Hepatic stellate cell (primary cell): Measurements from ENCODE around the gene EFS.

Source experiments
- DNase-seq: peaks from one replicate; pipeline ENCODE4 v3.0.0; 2011; ENCODE audit warnings: low spot score

Gene EFS

DNA sequence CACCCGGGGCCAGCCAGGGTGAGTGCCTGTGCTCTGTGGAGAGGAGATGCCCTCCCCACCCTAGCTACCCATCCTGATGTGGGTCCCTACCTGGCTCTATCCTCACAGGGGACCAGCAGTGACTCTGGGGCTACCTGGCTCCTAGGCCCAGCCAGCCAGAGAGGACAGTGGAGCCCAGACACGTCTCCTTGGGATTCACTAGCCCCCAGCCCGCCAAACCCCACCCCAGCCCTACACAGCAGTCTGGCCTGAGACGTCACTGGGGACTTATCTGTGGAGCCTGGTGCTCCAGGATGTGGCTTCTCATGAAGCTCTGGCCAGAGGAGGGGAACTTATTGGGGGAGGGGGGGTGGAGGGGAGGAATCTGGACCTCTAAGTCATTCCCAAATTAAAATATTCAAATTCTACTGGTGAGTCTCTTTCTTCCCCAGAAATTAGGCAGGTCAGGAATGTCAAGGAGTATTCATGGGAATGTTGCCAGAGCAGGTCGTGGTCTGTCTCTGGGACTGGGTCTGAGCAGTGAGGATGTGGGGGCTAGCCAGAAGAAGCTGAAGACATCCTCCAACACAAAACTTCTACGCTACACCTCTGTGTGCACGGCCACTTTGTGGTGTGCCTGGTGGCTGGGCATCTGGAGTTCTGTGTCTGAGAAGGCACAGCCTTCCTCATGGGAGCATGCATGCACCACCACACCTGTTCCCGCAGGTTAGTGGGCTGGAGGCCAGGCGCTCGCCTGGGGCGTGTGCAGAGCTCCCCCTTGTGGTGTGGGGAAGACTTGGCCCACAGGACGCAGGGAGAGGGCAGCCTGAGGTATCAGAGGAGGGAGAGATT lies 14.6 kb upstream of the EFS start:
- DNase-seq, result peak; percentile 67

DNA sequence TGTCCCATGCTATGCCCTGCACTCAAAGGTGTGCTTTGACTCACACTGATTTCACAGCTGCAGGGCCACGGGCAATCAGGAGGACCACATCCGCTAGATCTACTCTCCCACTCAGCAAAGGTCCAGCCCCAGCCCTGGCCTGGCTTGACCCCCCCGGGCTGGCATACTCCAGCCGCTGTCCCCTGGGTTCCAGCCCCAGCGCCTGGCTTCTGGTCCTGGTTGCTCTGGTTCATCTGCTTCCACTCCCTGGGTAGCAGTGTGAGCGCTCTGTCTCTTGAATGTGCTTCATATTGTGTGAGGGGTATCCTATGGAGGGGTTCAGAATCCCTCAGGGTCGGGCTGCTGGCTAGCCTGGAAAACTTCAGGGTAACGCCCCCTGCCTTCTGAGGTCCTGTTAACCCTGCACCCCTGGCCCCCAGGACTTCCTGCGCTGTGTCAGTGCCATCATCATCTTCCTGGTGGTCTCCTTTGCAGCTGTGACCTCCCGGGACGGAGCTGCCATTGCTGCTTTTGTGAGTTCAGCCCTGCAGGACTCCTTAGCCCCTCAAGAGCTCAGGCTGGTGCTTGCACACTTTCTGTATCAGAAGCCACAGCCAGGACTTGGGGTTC lies 13.7 kb upstream of the EFS start:
- DNase-seq, result no peak

DNA sequence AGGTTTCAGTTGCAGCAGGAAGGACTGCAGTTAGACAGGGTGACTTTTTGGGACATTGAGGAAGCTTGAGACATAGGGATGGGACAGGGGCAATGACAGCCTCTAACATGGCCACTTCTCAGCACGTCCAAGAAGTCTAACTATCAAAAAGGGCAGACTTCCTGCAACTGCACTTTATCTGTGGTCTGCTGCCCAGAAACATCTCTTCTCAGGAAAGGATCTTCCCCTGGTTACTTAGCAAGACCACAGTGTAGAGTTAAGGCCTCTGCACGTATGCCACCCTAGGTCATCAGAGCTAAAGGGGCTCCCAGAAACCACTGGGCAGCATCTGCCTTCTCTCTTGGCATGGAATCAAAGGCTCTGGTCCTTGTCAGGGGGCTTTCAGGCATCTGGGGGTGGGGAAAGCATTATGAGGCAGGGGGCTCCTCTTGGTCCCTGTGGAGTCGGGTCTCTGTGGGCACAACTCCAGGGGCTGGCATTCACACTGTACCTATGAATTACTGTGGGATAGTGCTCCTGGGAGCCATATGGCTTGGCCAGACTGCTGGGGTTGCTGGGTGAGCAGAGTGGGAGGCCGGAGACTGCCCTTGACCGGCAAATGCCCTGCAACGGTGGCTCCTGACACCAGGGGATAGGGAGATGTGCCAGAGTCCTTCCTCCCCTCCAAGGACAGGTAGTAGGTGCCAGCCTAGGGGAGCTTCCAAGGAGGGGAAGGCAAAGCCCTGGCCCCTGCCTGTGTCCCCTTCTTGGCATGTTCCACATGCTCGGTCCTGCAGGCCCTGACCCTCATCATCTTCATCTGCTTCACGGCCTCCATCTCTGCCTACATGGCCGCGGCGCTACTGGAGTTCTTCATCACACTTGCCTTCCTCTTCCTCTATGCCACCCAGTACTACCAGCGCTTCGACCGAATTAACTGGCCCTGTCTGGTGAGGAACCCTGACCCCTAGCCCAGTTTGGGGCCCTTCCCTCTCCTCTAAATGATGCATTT lies 12.9 kb upstream of the EFS start:
- no peak for DNase-seq

DNA sequence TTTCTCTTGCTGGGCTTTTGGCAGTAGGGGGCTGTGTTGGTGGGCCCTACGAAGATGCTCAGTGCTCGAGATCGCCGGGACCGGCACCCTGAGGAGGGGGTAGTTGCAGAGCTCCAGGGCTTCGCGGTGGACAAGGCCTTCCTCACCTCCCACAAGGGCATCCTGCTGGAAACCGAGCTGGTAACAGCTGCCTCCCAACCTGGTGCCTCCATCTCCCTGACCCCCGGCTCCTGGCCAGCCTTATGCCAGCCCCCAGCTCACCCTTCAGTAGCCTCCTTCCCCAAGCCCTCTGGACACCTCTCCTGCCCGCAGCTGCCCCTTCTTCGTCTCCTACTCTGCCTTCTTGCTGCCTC lies 12.2 kb upstream of the EFS start:
- no peak for DNase-seq

DNA sequence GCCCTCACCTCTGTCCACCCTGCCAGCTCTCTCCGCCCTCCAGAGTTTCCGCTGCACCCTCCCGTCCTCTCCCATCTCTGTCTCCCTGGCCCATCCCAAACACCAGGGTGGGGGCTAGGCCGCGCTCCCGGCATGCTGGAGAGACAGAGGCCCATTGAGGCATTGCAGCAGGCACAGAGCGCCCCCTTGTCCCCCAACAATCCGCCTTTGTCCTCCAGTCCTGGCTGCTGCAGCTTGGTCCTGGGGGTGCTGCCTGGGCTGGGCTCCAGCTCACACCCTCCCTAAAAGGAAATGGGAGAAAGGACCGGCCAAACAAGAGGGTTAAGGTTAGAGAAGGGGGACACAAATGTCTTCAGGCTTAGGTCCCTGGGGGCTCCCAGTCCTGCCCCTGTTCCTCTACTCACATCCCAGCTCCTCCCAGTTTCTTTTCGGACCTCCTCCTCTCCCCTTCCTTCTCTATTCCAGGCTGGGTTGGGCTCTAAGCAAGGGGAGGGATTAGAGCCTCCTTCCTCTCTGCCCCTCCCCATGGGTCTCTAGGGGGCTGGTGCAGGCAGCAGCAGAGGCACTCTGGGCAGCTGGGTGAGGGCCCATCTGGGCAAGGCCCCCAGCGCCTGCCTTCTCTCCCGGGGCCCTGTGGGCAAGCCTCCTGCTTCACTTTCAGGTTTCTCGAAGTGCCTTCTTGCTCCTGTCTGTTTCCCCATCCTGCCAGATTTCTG lies 11.7 kb upstream of the EFS start, which contains the start of gene CMTM5:
Gene CMTM5 (plus strand): TSS at position 565 of the 716 bp plus-strand sequence. CDS start 206 bp downstream, outside the sequence.
- DNase-seq, result peak; percentile 34

DNA sequence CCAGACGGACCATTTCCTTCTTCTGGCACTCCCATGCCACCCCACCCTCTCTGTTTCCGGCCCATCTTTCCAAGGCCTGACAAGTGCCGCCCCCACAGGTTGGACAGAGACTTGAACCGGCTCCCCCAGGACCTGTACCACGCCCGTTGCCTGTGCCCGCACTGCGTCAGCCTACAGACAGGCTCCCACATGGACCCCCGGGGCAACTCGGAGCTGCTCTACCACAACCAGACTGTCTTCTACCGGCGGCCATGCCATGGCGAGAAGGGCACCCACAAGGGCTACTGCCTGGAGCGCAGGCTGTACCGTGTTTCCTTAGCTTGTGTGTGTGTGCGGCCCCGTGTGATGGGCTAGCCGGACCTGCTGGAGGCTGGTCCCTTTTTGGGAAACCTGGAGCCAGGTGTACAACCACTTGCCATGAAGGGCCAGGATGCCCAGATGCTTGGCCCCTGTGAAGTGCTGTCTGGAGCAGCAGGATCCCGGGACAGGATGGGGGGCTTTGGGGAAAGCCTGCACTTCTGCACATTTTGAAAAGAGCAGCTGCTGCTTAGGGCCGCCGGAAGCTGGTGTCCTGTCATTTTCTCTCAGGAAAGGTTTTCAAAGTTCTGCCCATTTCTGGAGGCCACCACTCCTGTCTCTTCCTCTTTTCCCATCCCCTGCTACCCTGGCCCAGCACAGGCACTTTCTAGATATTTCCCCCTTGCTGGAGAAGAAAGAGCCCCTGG lies 10.7 kb upstream of the EFS start:
- no peak for DNase-seq

DNA sequence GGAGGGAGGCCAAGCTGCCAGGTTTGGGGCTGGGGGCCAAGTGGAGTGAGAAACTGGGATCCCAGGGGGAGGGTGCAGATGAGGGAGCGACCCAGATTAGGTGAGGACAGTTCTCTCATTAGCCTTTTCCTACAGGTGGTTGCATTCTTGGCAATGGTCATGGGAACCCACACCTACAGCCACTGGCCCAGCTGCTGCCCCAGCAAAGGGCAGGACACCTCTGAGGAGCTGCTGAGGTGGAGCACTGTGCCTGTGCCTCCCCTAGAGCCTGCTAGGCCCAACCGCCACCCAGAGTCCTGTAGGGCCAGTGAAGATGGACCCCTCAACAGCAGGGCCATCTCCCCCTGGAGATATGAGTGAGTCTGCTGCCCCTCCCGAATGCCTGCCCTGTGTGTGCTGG lies 8.1 kb upstream of the EFS start:
- no peak for DNase-seq

DNA sequence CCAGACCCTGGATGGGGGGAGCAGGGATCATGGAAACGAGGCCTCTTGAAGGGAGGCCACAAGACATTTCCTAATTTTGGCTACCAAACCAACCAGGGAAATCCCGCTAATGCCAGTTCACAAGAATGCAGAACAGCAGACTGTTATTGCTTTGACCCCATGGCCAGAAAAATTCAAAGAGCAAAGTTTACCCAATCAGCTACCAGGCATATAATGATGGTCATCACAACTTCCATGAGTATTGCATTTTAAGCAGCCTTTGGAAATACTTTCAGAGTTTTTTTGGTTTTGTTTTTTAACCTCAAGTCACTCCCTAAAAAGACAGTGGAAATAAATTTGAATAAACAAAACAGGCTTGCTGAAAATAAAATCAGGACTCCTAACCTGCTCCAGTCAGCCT lies 7.5 kb upstream of the EFS start, which contains the start of gene IL25:
Gene IL25 (plus strand): TSS at position 301 of the 400 bp plus-strand sequence.
- DNase-seq, result no peak

DNA sequence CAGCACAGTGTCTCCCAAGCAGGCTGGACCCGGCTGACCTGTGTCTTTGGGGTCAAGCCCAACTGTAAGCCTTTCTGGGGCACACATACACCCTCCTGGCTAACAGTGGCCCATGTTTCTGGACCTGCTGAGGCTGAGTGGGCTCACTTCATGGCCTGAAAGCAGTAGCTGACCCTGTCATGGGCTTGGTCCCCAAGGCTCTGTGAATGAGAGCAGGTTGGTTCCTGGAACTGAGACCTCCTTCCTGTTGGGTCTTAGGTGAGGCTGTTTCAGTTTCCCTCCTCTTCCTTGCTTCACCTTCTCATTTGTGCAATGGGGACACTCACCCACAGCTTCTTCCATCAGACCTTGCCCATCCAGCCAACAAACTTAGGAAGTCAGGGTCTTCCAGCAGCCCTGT lies 6.9 kb upstream of the EFS start:
- DNase-seq, result no peak

DNA sequence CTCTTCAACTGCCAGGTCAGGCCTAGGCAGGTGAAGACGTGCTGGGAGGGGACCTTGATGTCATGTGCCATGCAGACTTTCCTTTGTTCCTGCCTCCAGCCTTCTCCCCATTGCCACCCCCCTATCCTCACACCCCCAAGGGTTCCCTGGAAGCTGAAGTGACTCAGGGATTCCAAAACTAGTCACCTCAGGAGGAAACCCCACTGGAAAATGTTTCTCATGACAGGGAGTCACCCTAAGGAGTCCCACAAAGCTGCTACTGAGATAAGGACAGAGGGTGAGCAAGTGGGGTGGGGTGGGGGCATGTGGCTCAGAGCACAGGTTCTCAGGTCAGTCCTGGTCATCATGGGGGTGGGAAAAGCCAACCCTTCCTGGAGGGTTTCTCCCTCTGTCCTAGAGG lies 5.2 kb upstream of the EFS start:
- no peak for DNase-seq

DNA sequence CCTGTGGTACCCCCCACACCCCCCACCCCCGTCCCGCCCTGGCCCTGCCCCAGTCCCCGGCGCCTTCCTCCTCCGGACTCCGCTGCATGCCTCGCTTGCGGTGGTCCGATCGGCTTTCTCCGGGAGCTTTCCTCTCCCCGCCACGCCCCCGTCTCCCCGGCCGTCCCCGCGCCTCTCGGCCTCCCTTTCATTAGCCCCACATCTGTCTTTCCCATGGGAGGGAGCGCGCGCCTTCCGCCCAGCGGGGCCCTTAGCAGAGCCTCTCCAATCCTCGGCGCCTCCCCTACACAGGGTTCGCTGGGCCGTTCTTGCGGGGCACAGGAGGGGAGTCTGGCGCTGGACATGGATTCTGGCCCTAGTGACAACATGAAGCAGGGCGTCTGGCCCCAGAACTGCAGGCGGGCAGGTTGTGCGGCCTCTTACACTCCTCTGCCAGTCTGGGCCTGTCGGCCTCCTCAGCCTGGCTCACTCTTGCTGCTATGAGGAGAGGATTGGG lies 1.5 kb upstream of the EFS start:
- peak; percentile 69 for DNase-seq

DNA sequence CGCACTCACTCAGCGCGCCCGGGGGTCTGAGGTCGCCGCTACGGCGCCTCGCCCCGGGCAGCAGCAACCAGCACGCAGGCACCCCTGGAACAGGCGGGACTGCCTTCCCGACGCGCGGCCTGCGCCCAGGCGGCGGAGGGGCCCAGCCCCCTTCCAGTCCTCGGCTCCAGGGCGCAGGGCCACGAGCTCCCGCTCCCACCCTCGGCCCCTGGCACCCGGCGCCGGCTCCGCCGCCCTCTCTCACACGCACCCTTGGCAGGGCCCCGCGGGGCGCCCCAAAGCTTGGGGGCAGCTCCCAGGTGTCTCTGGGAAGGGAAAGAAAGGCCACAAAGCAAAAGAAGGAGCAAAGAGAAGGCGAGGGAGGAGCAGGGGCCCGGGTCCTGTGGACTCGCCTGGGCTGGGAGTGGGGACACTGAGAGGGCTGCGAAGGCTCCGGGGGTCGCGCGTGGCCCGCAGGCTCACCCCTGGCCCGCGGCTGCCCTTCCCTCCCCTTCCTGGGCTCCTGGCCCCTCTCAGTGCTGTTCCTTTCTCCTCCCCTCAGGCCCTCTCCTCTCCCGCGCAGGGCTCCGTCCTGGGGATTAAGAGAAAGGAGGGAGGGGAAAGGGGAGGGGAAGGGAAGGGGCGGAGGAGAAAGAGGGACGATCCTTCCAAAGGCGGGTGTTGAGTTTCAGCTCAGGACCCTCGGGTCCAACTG lies 907 bp upstream of the EFS start:
- DNase-seq, result peak; percentile 59

DNA sequence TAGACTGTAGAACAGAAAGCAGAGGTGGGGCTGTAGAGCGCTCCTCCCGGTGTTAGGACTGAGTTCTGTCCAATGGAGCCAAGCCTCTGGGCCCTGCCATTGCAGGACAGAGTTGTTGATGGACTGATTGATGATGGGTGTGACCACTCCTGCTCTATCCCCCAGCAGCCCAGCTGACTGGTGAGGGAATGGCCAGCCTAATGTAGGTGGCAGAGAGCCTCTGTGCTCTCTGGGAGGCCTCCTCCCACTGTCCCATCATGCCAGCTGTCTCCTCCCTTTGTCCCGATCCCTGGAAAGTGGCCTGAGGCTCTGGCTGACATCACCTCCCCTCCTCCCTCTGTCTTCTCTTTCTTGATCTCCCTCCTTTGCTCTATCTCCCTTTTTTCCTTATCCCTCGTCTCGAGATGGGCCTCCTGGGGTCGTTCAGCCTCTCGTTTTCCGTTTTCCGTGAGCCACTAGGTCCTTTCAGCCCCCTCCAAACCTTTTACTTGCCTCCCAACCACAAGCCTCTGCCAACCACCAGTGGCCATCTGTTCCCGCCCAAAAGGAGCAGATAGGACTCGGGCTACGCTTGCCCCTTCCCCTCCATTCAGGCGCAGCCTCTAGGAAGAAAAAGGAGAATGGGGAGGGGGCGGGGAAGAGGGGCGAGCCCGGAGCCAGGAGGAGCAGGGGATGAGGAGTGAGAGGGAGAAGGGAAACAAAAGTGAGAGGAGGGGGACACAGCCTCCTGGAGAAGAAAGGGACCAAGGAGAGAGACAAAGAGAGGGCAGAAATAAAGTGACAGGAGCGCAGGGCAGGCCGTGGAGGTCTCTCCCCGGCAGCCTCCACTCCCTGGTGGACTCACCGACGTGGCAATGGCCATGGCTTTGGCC lies 572 bp downstream of the EFS start:
- peak; percentile 40 for DNase-seq

DNA sequence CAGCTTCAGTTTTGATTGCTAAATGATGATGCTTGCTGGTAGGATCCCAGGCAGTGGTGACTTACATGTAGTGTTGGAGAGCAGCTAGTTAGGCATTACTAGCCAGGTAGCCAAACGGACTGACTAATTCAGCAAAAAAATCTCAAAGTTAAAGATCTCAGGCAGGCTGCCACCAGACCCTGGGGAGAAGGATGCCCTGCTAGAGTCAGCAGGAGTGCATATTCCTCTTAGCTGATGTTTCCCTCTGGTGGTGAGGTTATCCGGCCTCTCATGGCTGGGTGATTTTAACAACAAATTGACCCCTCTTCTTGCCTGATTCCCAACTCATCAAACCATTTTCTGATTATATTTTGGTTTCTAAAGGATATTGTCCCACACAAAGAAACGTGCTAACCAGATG lies 2.8 kb downstream of the EFS start:
- no peak for DNase-seq

DNA sequence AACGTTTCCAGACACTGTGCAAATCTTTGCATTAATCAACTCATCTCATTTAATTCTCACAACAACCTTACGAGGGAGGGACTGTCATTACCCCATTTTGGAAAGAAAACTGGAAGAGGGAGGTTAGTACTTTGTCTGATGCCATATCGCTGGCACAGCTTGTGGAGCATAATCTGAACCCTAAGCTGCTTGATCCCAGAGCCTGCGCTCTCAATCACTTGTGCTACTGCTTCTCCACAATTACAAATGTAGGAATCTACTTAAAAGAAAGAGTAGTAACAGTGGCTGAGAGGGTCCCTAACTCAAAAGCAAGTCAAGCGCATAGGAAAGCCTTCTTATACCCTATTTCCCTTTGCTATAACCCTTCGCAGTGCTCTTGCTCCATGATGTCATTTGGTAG lies 3.2 kb downstream of the EFS start:
- DNase-seq, result no peak

DNA sequence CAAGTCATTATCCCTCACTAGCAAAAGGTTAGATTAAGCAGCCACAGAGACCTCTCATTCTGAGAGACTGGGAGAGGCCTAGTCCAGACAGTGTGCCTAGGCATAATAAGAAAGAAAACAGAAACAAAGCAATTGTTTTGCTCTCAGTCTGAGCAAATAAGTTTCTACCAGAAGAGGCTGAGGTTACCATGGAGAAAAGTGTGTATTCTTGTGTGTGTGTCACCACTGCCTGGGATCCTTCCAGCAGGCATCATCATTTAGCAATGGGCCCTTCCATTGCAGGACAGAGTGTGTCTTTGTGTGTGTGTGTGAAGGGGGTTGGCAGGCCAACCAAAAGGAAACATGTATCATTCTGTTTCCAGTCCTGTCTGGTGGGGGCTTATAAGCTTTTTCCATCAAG lies 3.7 kb downstream of the EFS start:
- DNase-seq, result peak; percentile 65

DNA sequence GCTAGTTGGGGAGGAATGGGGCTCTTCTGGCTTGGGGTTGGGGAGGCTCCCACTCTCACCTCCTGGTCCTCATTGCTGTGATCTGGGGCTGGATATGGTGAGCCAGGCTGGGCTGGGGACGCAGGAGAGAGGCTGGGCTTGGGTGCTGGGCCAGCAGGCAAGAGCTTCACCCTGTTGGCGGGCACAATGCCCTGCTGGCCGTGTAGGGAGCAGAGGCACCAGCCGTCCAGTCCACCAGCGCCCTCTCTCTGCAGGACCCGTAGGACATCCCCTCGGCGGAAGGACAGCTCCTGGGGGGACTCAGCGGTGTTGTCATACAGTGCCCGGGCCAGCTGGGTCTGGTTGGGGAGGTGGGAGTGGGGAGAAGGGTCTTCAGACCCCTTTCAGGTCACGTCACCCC lies 4.5 kb downstream of the EFS start:
- DNase-seq, result no peak

DNA sequence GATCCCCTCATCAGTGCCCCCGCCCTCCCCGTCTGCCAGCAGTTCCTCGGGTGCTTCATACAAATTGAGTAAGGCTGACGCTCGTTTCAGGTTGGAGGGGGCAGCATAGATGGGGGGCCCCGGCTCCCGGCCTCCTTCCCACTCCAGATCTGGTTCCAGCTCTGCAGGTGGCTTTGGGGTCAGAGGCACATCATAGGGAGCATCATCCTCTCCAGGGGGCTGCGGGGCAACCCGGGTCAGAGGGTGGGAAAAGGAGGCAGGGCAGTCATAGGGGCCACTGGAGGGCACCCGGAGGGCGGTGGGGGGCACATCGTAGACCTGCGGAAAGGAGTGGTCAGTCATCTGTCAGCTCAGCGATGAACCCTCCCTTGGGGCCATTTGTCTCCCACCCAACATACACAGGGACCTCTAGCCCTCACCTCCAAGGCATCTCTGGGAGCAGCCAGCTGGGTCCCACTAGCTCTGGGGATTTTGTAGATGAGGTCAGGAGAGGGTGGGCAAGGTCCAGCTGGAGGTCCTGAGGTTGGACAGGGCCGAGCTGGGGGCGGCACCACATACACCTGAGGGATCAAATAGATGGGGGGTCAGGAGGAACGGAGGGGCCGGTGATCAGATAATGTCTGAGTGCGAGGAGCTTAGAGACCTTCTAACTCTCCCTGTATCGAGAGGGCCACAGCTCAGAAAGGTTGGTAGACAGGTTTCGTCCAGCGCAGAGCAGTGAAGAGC lies 5.1 kb downstream of the EFS start:
- DNase-seq, result no peak

DNA sequence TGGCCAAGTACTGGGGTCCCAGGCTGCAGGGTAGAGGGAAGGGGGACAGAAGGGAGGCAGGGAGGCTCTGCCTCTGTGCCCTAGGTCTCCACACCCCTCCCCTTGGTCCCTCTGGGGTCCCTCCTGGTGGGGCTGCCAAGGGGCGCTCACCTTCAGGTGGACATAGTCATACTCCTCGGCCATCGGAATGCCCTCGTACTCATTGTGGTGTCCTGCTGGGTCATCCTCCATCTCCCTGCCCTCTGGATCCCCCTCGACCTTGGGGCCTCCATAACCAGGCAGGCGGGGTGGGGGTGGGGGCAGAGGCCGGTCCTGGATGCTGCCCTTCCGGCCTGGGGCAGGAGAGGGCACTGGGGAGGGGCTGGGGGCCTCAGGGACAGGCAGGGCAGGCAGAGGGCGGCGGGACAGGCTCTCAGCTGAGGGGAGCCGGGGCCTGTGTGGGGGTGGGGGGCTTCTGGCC lies 5.8 kb downstream of the EFS start:
- DNase-seq, result no peak
